PC-3 (cell line): ENCODE results near the gene PLA2G4C. TPM values are rescaled to one million over a fixed set of nuclear protein-coding genes. Genes with fewer than 3 reads are reported as not detected.

Source experiments
- ATAC-seq: fragments of 200-7000 bp; cut with Tn5 transposase; 2 replicates; pipeline ENCODE4 v1.9.1; 2020; ENCODE audit warnings: mild to moderate bottlenecking, moderate library complexity
- BruUV-seq: library from RNA; stranded (reverse); fragments of 400-500 nt; replicated peaks from 2 replicates; lab custom pipeline; 2021; lab: Mats Ljungman, UMichigan
- CTCF ChIA-PET: fragments of 300-600 bp; sonication (Branson Sonifier 250); formaldehyde crosslinking; loops from one replicate; lab custom pipeline; 2022; ENCODE audit warnings: antibody characterized with exemption; lab: Charles Lee
- POLR2A ChIA-PET: fragments of 300-600 bp; sonication (Branson Sonifier 250); formaldehyde crosslinking; loops from one replicate; lab custom pipeline; 2022; ENCODE audit warnings: antibody characterized with exemption; ENCODE audit not compliant: unreplicated experiment; lab: Charles Lee
- DNase-seq: peaks from one replicate; pipeline ENCODE4 v3.0.0-alpha.2; 2015
- H2AFZ ChIP-seq: fragments of 300-600 bp; sonication (generic); 2 replicates; pipeline ENCODE4 v1.6.0; 2016; ENCODE audit warnings: antibody characterized with exemption, low read length
- H3F3A ChIP-seq: fragments of 300-600 bp; sonication (generic); one replicate; pipeline ENCODE4 v1.6.0; 2017; ENCODE audit warnings: antibody characterized with exemption, low read length, control low read depth, mild to moderate bottlenecking; ENCODE audit not compliant: unreplicated experiment
- H3K27ac ChIP-seq: fragments of 300-600 bp; sonication (generic); 2 replicates; pipeline ENCODE4 v1.5.1; 2016; ENCODE audit warnings: mild to moderate bottlenecking, low read length
- H3K27me3 ChIP-seq: fragments of 300-600 bp; sonication (generic); 2 replicates; pipeline ENCODE4 v1.6.1; 2016; ENCODE audit warnings: low read length, mixed read lengths
- H3K36me3 ChIP-seq: fragments of 300-600 bp; sonication (generic); 2 replicates; pipeline ENCODE4 v1.6.1; 2016; ENCODE audit warnings: low read depth, mixed run types, low read length, mixed read lengths
- H3K4me1 ChIP-seq: fragments of 300-600 bp; sonication (generic); 2 replicates; pipeline ENCODE4 v1.5.1; 2016; ENCODE audit warnings: low read length; ENCODE audit not compliant: insufficient read depth
- H3K4me2 ChIP-seq: fragments of 300-600 bp; sonication (generic); 2 replicates; pipeline ENCODE4 v1.6.0; 2016; ENCODE audit warnings: low read length
- H3K4me3 ChIP-seq: fragments of 300-600 bp; sonication (generic); 2 replicates; pipeline ENCODE4 v1.5.1; 2016; ENCODE audit warnings: mild to moderate bottlenecking, low read length, mixed read lengths
- H3K79me2 ChIP-seq: fragments of 300-600 bp; sonication (generic); 2 replicates; pipeline ENCODE4 v1.6.1; 2017; ENCODE audit warnings: low read length, mixed read lengths
- H3K9ac ChIP-seq: fragments of 300-600 bp; sonication (generic); 2 replicates; pipeline ENCODE4 v1.6.0; 2016; ENCODE audit warnings: mild to moderate bottlenecking, low read length
- H3K9me2 ChIP-seq: fragments of 300-600 bp; sonication (generic); replicated peaks from 2 replicates; pipeline ENCODE4 v1.6.1; 2016; ENCODE audit warnings: mixed run types, low read length, mixed read lengths
- H3K9me3 ChIP-seq: fragments of 300-600 bp; sonication (generic); 2 replicates; pipeline ENCODE4 v1.6.1; 2016; ENCODE audit warnings: low read length, mixed read lengths
- H4K20me1 ChIP-seq: fragments of 300-600 bp; sonication (generic); 2 replicates; pipeline ENCODE4 v1.6.1; 2016; ENCODE audit warnings: low read length, mixed read lengths
- CTCF ChIP-seq: fragments of 300-600 bp; sonication (generic); conservative IDR thresholded peaks from 2 replicates; pipeline ENCODE4 v1.5.1; 2017; ENCODE audit warnings: antibody characterized with exemption, low read depth, mild to moderate bottlenecking, low read length
- EZH2 ChIP-seq: fragments of 300-600 bp; sonication (generic); IDR thresholded peaks from one replicate; pipeline ENCODE4 v1.6.1; 2017; ENCODE audit warnings: antibody characterized with exemption, mild to moderate bottlenecking, low read length; ENCODE audit not compliant: unreplicated experiment
- EZH2phosphoT487 ChIP-seq: fragments of 300-600 bp; sonication (generic); IDR thresholded peaks from 2 replicates; pipeline ENCODE4 v1.6.1; 2018; ENCODE audit warnings: mild to moderate bottlenecking, antibody characterized with exemption, low read length, borderline replicate concordance
- intact Hi-C: fragments of 100-400 bp; cut with micrococcal nuclease; formaldehyde crosslinking; loops from 2 replicates; pipeline ENCODE4 v1.9.0; 2023
- total RNA-seq: library from RNA; depleted of rRNA; stranded (reverse); fragments of >200 nt; gene quantifications from 2 replicates; pipeline ENCODE4 v1.2.3, GENCODE V29; 2014

PLA2G4C gene
- total RNA-seq, 1 experiment from 2014 or later, result 2.6 TPM

DNA sequence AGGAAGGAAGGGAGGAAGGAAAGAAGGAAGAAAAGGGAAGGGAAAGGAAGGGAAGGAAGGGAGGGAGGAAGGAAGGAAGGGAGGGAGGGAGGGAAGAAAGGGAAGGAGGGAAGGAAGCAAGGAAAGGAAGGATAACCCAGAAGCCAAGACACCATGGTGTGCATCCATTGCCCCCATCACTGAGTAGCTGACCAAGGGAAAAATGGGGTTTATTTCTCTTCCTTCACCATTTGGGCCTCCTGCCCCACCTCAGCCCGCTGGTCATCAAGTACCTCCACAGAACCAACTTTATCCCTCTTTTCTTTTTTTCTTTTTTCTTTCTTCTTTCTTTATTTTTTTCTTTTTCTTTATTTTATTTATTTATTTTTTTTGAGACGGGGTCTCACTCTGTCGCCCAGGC lies 87.1 kb downstream of the PLA2G4C start:
- Histone ChIP-seq H3K4me2 (no peak overlapping the region), H3F3A (no peaks in the 10 kb centered on the region), H2AFZ (no peak overlapping the region), H3K9ac (no peak overlapping the region), H3K36me3 (no peaks in the 10 kb centered on the region), H3K79me2 (no peaks in the 10 kb centered on the region), H3K4me3 (no peak overlapping the region), H3K4me1 (no peaks in the 10 kb centered on the region), H4K20me1 (no peaks in the 10 kb centered on the region), H3K9me2 (no peaks in the 10 kb centered on the region), H3K27me3 (peaks cover 17% of the 10 kb centered on the region; the same call in 1 of the 2 replicates), H3K27ac (no peak overlapping the region), H3K9me3 (no peaks in the 10 kb centered on the region)
- CTCF ChIA-PET, result no interaction called here
- BruUV-seq, result no TSS peak
- no peak for DNase-seq
- intact Hi-C loops, result no loop called here
- no peak for ATAC-seq
- POLR2A ChIA-PET, result interaction anchor here (0.6 kb wide), 1 partner anchor 1582 kb away, joined by 5 read pairs; no protein-coding TSS in a partner anchor
- no peak for TF ChIP-seq CTCF
- TF ChIP-seq EZH2phosphoT487, result no peak
- TF ChIP-seq EZH2, result no peak

- no TSS peak for BruUV-seq
- no peak overlapping the region for H3K9ac ChIP-seq
- H3K9me3 ChIP-seq, result no peaks in the 10 kb centered on the region
- TF ChIP-seq EZH2 (no peak), CTCF (no peak), EZH2phosphoT487 (no peak)
- H3K79me2 ChIP-seq, result no peaks in the 10 kb centered on the region
- no peak overlapping the region for H3K4me3 ChIP-seq
- H3K4me1 ChIP-seq, result no peaks in the 10 kb centered on the region
- H3F3A ChIP-seq, result no peaks in the 10 kb centered on the region
- ChIA-PET POLR2A (no interaction called here), CTCF (no interaction called here)
- H4K20me1 ChIP-seq, result no peaks in the 10 kb centered on the region
- no peak overlapping the region for H2AFZ ChIP-seq
- intact Hi-C loops, result no loop called here
- DNase-seq, result no peak
- peaks cover 17% of the 10 kb centered on the region; the same call in 1 of the 2 replicates for H3K27me3 ChIP-seq
- no peak overlapping the region for H3K27ac ChIP-seq
- no peak for ATAC-seq
- no peaks in the 10 kb centered on the region for H3K9me2 ChIP-seq
- H3K4me2 ChIP-seq, result no peak overlapping the region
- no peaks in the 10 kb centered on the region for H3K36me3 ChIP-seq
Observed at GRCh38 chr19:48023011-48023410, 87.6 kb downstream of the PLA2G4C start.

DNA sequence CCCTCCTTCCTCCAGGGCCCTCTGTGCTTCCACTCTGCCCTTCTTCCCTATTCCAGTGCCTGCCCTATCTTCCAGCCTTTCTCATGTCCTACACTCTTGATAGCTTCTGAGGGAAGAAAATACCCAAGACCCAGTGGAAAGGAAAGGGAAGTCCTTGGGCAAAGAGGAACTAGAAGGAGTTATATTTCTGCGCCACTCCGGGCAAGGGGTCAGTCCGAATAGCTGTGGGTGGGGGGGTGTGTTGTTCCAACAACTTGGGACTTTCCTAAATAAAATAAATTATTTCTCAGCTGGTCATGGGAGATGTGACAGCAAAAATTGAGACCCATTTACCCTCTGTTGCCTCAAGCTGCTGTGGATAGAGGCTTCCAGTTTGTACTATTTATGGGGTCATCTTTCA lies 89.9 kb downstream of the PLA2G4C start:
- peaks cover 27% of the 10 kb centered on the region for H3K27me3 ChIP-seq
- no peaks in the 10 kb centered on the region for H3K4me1 ChIP-seq
- H3K4me2 ChIP-seq, result no peak overlapping the region
- intact Hi-C loops, result no loop called here
- no peak overlapping the region for H3K27ac ChIP-seq
- no peaks in the 10 kb centered on the region for H3F3A ChIP-seq
- H3K9ac ChIP-seq, result no peak overlapping the region
- ATAC-seq (no peak), DNase-seq (no peak)
- H2AFZ ChIP-seq, result no peak overlapping the region
- ChIA-PET CTCF (no interaction called here), POLR2A (no interaction called here)
- H3K4me3 ChIP-seq, result no peak overlapping the region
- no peaks in the 10 kb centered on the region for H3K9me2 ChIP-seq
- H4K20me1 ChIP-seq, result no peaks in the 10 kb centered on the region
- BruUV-seq, result no TSS peak
- TF ChIP-seq CTCF (no peak), EZH2phosphoT487 (no peak)
- no peaks in the 10 kb centered on the region for H3K36me3 ChIP-seq
- no peaks in the 10 kb centered on the region for H3K9me3 ChIP-seq
- no peaks in the 10 kb centered on the region for H3K79me2 ChIP-seq
